ENCODE measurements around the gene C12orf56.

GRCh38 chr12:64395739-64396138 is 5.2 kb upstream of the C12orf56 start:
- TF ChIP-seq POLR2A (IDR thresholded peaks at IDR 0.05), result no peak
- TF ChIP-seq, protein P1, sequence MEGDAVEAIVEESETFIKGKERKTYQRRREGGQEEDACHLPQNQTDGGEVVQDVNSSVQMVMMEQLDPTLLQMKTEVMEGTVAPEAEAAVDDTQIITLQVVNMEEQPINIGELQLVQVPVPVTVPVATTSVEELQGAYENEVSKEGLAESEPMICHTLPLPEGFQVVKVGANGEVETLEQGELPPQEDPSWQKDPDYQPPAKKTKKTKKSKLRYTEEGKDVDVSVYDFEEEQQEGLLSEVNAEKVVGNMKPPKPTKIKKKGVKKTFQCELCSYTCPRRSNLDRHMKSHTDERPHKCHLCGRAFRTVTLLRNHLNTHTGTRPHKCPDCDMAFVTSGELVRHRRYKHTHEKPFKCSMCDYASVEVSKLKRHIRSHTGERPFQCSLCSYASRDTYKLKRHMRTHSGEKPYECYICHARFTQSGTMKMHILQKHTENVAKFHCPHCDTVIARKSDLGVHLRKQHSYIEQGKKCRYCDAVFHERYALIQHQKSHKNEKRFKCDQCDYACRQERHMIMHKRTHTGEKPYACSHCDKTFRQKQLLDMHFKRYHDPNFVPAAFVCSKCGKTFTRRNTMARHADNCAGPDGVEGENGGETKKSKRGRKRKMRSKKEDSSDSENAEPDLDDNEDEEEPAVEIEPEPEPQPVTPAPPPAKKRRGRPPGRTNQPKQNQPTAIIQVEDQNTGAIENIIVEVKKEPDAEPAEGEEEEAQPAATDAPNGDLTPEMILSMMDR (IDR thresholded peaks at IDR 0.05), result no peak
